ENCODE measurements around the gene STX19. TPM values are rescaled to one million over a fixed set of nuclear protein-coding genes. Genes with fewer than 3 reads are reported as not detected.

Gene STX19
- total RNA-seq, 1 experiment from 2014 or later, result not detected

DNA sequence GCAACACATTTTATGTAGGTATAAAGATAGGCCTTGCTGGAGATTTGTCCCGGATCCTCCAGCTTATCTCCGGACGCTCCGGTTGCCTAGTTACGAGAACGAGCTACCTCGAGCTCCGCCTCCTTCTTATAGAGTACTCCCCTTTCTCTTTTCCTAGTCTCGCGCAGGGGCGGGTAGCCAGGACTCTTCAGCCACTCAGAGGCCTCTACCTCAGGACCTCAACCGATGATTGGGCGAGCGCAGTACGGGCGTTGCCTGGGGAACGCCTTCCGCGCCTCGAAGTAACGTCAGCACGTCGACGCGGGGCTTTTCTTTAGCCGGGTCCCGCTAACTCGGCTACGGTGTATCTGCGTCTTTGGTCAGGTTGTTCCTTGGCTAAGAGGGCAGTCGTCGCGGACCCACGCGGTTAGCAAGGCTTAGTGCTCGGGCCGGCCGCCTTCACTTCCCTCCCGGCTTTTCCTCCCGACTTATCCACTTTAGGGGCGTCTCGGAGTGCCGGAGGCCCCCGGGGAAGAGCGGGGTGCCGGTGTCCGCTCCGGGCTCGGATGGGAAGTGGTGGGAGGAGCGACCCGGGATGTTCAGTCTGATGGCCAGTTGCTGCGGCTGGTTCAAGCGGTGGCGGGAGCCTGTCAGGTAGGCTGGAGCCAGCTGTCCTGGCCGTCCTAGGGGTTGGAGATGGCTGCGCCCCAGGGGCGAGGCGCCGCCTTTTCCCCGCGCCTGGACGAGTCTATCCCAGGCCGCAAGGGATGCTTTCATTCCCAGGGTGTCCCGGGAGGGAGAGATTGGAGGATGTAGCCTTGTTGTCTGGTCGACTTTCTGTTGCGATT, 48.3 kb downstream of the STX19 start, which contains the start of gene ARL13B:
Gene ARL13B (plus strand): TSS at position 306 of the 827 bp plus-strand sequence. CDS start 269 bp downstream, at position 575.
- Histone ChIP-seq H2BK5ac (ENCODE audit: insufficient read length, low read length) (no peak within 1 kb of the TSS), H4K5ac (ENCODE audit: insufficient read length, low read depth, low read length) (no peak within 1 kb of the TSS), H3K79me2 (ENCODE audit: insufficient read depth, low read length) (no peaks in the 10 kb centered on the region; the same call in 1 of the 2 replicates), H2BK15ac (ENCODE audit: low read depth, low read length) (no peak within 1 kb of the TSS), H3K23ac (ENCODE audit: insufficient read length, low read depth, low read length) (no peak within 1 kb of the TSS), H3K14ac (ENCODE audit: insufficient read depth, low read length) (no peak within 1 kb of the TSS), H3T11ph (ENCODE audit: low read length) (no peak within 1 kb of the TSS), H3K9me3 (ENCODE audit: control insufficient read depth, low read depth, low read length) (no peaks in the 10 kb centered on the region), H4K20me1 (ENCODE audit: control insufficient read depth, insufficient read depth, insufficient read length) (no peaks in the 10 kb centered on the region), H2BK120ac (ENCODE audit: low read depth, low read length, poor library complexity, severe bottlenecking) (no peak within 1 kb of the TSS), H3K56ac (ENCODE audit: insufficient read length, low read depth, low read length) (no peak within 1 kb of the TSS), H4K91ac (ENCODE audit: insufficient read length, low read depth, low read length) (no peak within 1 kb of the TSS), H3K18ac (ENCODE audit: insufficient read length, low read depth, low read length) (no peak within 1 kb of the TSS), H2BK12ac (ENCODE audit: insufficient read length, low read depth, low read length) (no peak within 1 kb of the TSS), H3K27me3 (ENCODE audit: insufficient read depth, low read length) (no peaks in the 10 kb centered on the region), H2BK20ac (ENCODE audit: low read depth, low read length, poor library complexity, severe bottlenecking) (no peak within 1 kb of the TSS), H2AFZ (ENCODE audit: low read length) (no peak within 1 kb of the TSS), H4K8ac (replicated peaks; ENCODE audit: insufficient read length, low read depth, low read length) (no peak within 1 kb of the TSS), H3K4me1 (ENCODE audit: insufficient read depth, low read length) (no peaks in the 10 kb centered on the region), H3K27ac (ENCODE audit: insufficient read length, low read depth, low read length) (no peak within 1 kb of the TSS), H2AK5ac (ENCODE audit: insufficient read length, low read length) (no peak within 1 kb of the TSS), H3K79me1 (ENCODE audit: insufficient read depth, low read depth, low read length, poor library complexity, severe bottlenecking) (peaks cover 2% of the 10 kb centered on the region), H3K23me2 (ENCODE audit: insufficient read length, low read depth, low read length, poor library complexity, severe bottlenecking) (no peaks in the 10 kb centered on the region), H3K9ac (ENCODE audit: extremely low read depth, insufficient read length, low read length) (peak within 1 kb of the TSS; percentile 48), H3K4me2 (ENCODE audit: insufficient read depth, insufficient read length, low read length) (peak within 1 kb of the TSS; percentile 66), H3K4ac (ENCODE audit: low read depth, low read length) (no peak within 1 kb of the TSS)
- TF ChIP-seq, protein P1, sequence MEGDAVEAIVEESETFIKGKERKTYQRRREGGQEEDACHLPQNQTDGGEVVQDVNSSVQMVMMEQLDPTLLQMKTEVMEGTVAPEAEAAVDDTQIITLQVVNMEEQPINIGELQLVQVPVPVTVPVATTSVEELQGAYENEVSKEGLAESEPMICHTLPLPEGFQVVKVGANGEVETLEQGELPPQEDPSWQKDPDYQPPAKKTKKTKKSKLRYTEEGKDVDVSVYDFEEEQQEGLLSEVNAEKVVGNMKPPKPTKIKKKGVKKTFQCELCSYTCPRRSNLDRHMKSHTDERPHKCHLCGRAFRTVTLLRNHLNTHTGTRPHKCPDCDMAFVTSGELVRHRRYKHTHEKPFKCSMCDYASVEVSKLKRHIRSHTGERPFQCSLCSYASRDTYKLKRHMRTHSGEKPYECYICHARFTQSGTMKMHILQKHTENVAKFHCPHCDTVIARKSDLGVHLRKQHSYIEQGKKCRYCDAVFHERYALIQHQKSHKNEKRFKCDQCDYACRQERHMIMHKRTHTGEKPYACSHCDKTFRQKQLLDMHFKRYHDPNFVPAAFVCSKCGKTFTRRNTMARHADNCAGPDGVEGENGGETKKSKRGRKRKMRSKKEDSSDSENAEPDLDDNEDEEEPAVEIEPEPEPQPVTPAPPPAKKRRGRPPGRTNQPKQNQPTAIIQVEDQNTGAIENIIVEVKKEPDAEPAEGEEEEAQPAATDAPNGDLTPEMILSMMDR (conservative IDR thresholded peaks at IDR 0.05), result no peak
- H3K4me1 Mint-ChIP-seq, result peaks cover 11 to 13% of the 10 kb centered on the region in 2 experiments
- DNase-seq, result peak; percentile 98
- H3K36me3 Mint-ChIP-seq (ENCODE audit: insufficient read depth in 1 of 3, low read depth in 3 of 3), result no peaks in the 10 kb centered on the region
- no peaks in the 10 kb centered on the region for H3K9me3 Mint-ChIP-seq
- peak within 1 kb of the TSS; percentile 78 to 94 for H3K4me3 Mint-ChIP-seq
- peak within 1 kb of the TSS; percentile 69 to 91 (median 89); a peak in 6 of 7 replicates for H3K27ac Mint-ChIP-seq
- no CpG with 5 or more reads among the region's 66 CpGs for WGBS (ENCODE audit: extremely low coverage, insufficient read length, low lambda C conversion rate)
- H3K27me3 Mint-ChIP-seq (ENCODE audit: low read depth), result peaks cover 11% of the 10 kb centered on the region
